GM12891 (cell line): ENCODE results near the gene CLK3.

Experiments used
- POLR2A ChIP-seq: IDR thresholded peaks from 2 replicates; pipeline ENCODE4 v1.6.1; 2011; ENCODE audit warnings: low read depth, low read length, control low read depth
- POLR2AphosphoS5 ChIP-seq: IDR thresholded peaks from 2 replicates; pipeline ENCODE4 v1.6.1; 2011; ENCODE audit warnings: low read depth, low read length, control low read depth
- SPI1 ChIP-seq: IDR thresholded peaks from 2 replicates; pipeline ENCODE4 v1.6.1; 2011; ENCODE audit warnings: low read depth, low read length, control low read depth

DNA sequence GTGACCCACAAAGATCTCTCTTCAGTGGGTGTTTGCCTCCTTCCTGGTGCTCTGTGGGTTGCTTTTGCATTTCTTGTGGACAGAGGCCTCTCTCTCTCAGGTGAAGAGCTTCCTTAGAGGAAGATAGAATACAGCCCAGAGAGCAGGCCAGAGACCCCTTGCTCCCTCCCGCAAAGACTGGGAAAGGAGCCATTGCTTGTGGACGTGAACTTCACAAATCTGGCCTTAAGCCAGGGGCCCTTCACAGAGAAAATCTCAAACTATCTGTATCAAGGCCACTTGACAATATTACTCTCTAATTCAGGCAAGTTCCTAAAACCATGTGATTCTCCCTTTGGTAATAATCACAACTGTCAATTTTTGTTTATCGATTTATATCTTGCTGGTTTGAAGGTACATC, 30.4 kb upstream of the CLK3 start:
- TF ChIP-seq POLR2A (no peak), SPI1 (no peak), POLR2AphosphoS5 (no peak)
